ENCODE results near the gene AK5. TPM values are rescaled to one million over a fixed set of nuclear protein-coding genes. Genes with fewer than 3 reads are reported as not detected.

Gene AK5
- polyA plus RNA-seq, 1 donor (not counting 4 experiments of a cell fraction or from before 2014, with no cell fraction given) = 0.30 TPM

DNA sequence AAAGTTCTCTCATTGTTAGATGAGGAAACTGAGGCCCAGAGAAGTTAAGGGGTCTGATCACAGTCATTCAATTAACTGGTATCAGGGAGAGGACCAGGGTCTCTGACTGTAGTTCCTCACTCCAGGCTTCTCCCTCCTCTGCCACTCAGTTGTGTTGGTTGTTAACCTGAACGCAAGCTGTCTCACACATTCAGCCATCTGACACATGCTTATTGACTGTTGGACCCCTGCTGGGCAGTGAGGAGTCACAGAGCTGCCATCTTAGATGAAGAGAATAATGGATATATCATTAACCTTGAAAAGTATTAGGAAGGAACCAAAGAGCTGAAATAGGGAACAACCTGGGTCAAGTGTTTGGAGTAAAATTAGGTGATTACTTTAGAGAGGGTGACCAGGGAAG lies 205.8 kb downstream of the AK5 start:
- Histone ChIP-seq H3K9me1 (ENCODE audit: control insufficient read depth, extremely low read depth, insufficient read depth, low read length) (no peaks in the 10 kb centered on the region), H3K4me3 (ENCODE audit: control insufficient read depth in 2 of 3, extremely low read depth in 1 of 3, insufficient read depth in 2 of 3, low read depth in 1 of 3, low read length in 3 of 3) (no peak overlapping the region), H3K4me2 (ENCODE audit: control insufficient read depth, extremely low read depth, insufficient read depth, low read depth, low read length) (no peak overlapping the region), H3K4me1 (ENCODE audit: control insufficient read depth, extremely low read depth, insufficient read depth, low read length) (no peaks in the 10 kb centered on the region), H3K9ac (ENCODE audit: control insufficient read depth, extremely low read depth, insufficient read depth, low read length) (no peak overlapping the region), H3K79me2 (ENCODE audit: control insufficient read depth, insufficient read depth, low read length) (no peaks in the 10 kb centered on the region), H3K9me3 (ENCODE audit: control insufficient read depth, low read depth, low read length) (no peaks in the 10 kb centered on the region), H3K27ac (ENCODE audit: control insufficient read depth, insufficient read depth, low read length) (no peak overlapping the region), H3K27me3 (ENCODE audit: control insufficient read depth, extremely low read depth, insufficient read depth, low read length) (no peaks in the 10 kb centered on the region), H3K36me3 (ENCODE audit: control insufficient read depth in 2 of 2, extremely low read depth in 1 of 2, insufficient read depth in 2 of 2, low read length in 2 of 2) (no peaks in the 10 kb centered on the region), H4K20me1 (ENCODE audit: control insufficient read depth, extremely low read depth, insufficient read depth, low read length) (no peaks in the 10 kb centered on the region), H2AFZ (ENCODE audit: control insufficient read depth, low read length) (no peak overlapping the region)
- DNase-seq (ENCODE audit: low read depth, low spot score) = no peak
- TF ChIP-seq EZH2 (IDR thresholded peaks at IDR 0.05; ENCODE audit: low read length) = no peak
- TF ChIP-seq CTCF (optimal IDR thresholded peaks at IDR 0.05 in 1 of 3, IDR thresholded peaks at IDR 0.05 in 1 of 3, conservative IDR thresholded peaks at IDR 0.05 in 1 of 3; ENCODE audit: extremely low read depth in 1 of 3, insufficient read depth in 2 of 3, low read length in 3 of 3) = no peak
- no peak for FAIRE-seq
- dilution Hi-C loops (cut with MboI; ENCODE audit: extremely low pct_ligation_motif_present, low sequenced_read_pairs) = no loop called here

- TF ChIP-seq CTCF (optimal IDR thresholded peaks at IDR 0.05 in 1 of 3, IDR thresholded peaks at IDR 0.05 in 1 of 3, conservative IDR thresholded peaks at IDR 0.05 in 1 of 3; ENCODE audit: extremely low read depth in 1 of 3, insufficient read depth in 2 of 3, low read length in 3 of 3) (no peak), EZH2 (IDR thresholded peaks at IDR 0.05; ENCODE audit: low read length) (no peak)
- FAIRE-seq (no peak), DNase-seq (ENCODE audit: low read depth, low spot score) (no peak)
- Histone ChIP-seq H2AFZ (ENCODE audit: control insufficient read depth, low read length) (no peak overlapping the region), H3K4me3 (ENCODE audit: control insufficient read depth in 2 of 3, extremely low read depth in 1 of 3, insufficient read depth in 2 of 3, low read depth in 1 of 3, low read length in 3 of 3) (no peak overlapping the region), H3K36me3 (ENCODE audit: control insufficient read depth in 2 of 2, extremely low read depth in 1 of 2, insufficient read depth in 2 of 2, low read length in 2 of 2) (no peaks in the 10 kb centered on the region), H3K4me1 (ENCODE audit: control insufficient read depth, extremely low read depth, insufficient read depth, low read length) (no peaks in the 10 kb centered on the region), H3K27ac (ENCODE audit: control insufficient read depth, insufficient read depth, low read length) (no peak overlapping the region), H3K4me2 (ENCODE audit: control insufficient read depth, extremely low read depth, insufficient read depth, low read depth, low read length) (no peak overlapping the region), H4K20me1 (ENCODE audit: control insufficient read depth, extremely low read depth, insufficient read depth, low read length) (no peaks in the 10 kb centered on the region), H3K9me3 (ENCODE audit: control insufficient read depth, low read depth, low read length) (no peaks in the 10 kb centered on the region), H3K9ac (ENCODE audit: control insufficient read depth, extremely low read depth, insufficient read depth, low read length) (no peak overlapping the region), H3K79me2 (ENCODE audit: control insufficient read depth, insufficient read depth, low read length) (no peaks in the 10 kb centered on the region), H3K9me1 (ENCODE audit: control insufficient read depth, extremely low read depth, insufficient read depth, low read length) (no peaks in the 10 kb centered on the region), H3K27me3 (ENCODE audit: control insufficient read depth, extremely low read depth, insufficient read depth, low read length) (no peaks in the 10 kb centered on the region)
- dilution Hi-C loops (cut with MboI; ENCODE audit: extremely low pct_ligation_motif_present, low sequenced_read_pairs) = no loop called here
Observed at GRCh38 chr1:77489910-77490309, 208.1 kb downstream of the AK5 start.
